ENCODE data around the gene SF3A2. TPM values are rescaled to one million over a fixed set of nuclear protein-coding genes. Genes with fewer than 3 reads are reported as not detected.

SF3A2 gene
- polyA plus RNA-seq, 1 donor from 2014 or later, result 14.4 TPM

- H3K9me2 ChIP-seq (ENCODE audit: insufficient read depth, low read length), result no peaks in the 10 kb centered on the region
- H3K79me2 ChIP-seq (replicated peaks; ENCODE audit: insufficient read depth, low read length), result no peaks in the 10 kb centered on the region
- no peak overlapping the region for H3K4me3 ChIP-seq (ENCODE audit: low read length)
- no peak overlapping the region for H3K27ac ChIP-seq (ENCODE audit: low read length)
- H3K9ac ChIP-seq (ENCODE audit: low read length), result no peak overlapping the region
- no peak overlapping the region for H3K4me2 ChIP-seq (ENCODE audit: low read length)
- no peaks in the 10 kb centered on the region for H3K27me3 ChIP-seq (ENCODE audit: insufficient read depth, low read depth, low read length)
- H3K36me3 ChIP-seq (ENCODE audit: insufficient read depth, low read length), result no peaks in the 10 kb centered on the region
- H3K9me3 ChIP-seq (ENCODE audit: low read length), result no peaks in the 10 kb centered on the region
- no peak overlapping the region for H2AFZ ChIP-seq (ENCODE audit: low read depth, low read length)
- no peaks in the 10 kb centered on the region for H3F3A ChIP-seq (ENCODE audit: insufficient read depth, low read length, poor library complexity, severe bottlenecking)
- H4K20me1 ChIP-seq (ENCODE audit: insufficient read depth), result no peaks in the 10 kb centered on the region
- TF ChIP-seq MXI1 (conservative IDR thresholded peaks at IDR 0.05; ENCODE audit: poor library complexity, severe bottlenecking), result no peak
- TF ChIP-seq EZH2 (IDR thresholded peaks at IDR 0.05; ENCODE audit: borderline replicate concordance, insufficient read depth, low read length, poor library complexity, severe bottlenecking), result no peak
- no peak for TF ChIP-seq RAD21 (conservative IDR thresholded peaks at IDR 0.05)
- TF ChIP-seq EP300 (conservative IDR thresholded peaks at IDR 0.05; ENCODE audit: poor library complexity, severe bottlenecking), result no peak
- no peak for TF ChIP-seq CTCF (IDR thresholded peaks at IDR 0.05; ENCODE audit: poor library complexity, severe bottlenecking)
- TF ChIP-seq POLR2AphosphoS5 (IDR thresholded peaks at IDR 0.05), result no peak
These were observed 10.4 kb upstream of the SF3A2 start for GRCh38 chr19:2226051-2226839.

- no peaks in the 10 kb centered on the region for H3F3A ChIP-seq (ENCODE audit: insufficient read depth, low read length, poor library complexity, severe bottlenecking)
- no peak overlapping the region for H3K4me2 ChIP-seq (ENCODE audit: low read length)
- H3K79me2 ChIP-seq (replicated peaks; ENCODE audit: insufficient read depth, low read length), result no peaks in the 10 kb centered on the region
- no peaks in the 10 kb centered on the region for H3K9me2 ChIP-seq (ENCODE audit: insufficient read depth, low read length)
- no peak overlapping the region for H2AFZ ChIP-seq (ENCODE audit: low read depth, low read length)
- H3K9me3 ChIP-seq (ENCODE audit: low read length), result no peaks in the 10 kb centered on the region
- H3K36me3 ChIP-seq (ENCODE audit: insufficient read depth, low read length), result no peaks in the 10 kb centered on the region
- H3K9ac ChIP-seq (ENCODE audit: low read length), result no peak overlapping the region
- H3K27me3 ChIP-seq (ENCODE audit: insufficient read depth, low read depth, low read length), result no peaks in the 10 kb centered on the region
- no peaks in the 10 kb centered on the region for H4K20me1 ChIP-seq (ENCODE audit: insufficient read depth)
- TF ChIP-seq RAD21 (conservative IDR thresholded peaks at IDR 0.05), result no peak
- TF ChIP-seq EP300 (conservative IDR thresholded peaks at IDR 0.05; ENCODE audit: poor library complexity, severe bottlenecking), result no peak
- no peak for TF ChIP-seq CTCF (IDR thresholded peaks at IDR 0.05; ENCODE audit: poor library complexity, severe bottlenecking)
- TF ChIP-seq POLR2AphosphoS5 (IDR thresholded peaks at IDR 0.05), result no peak
- no peak for TF ChIP-seq TAF1 (IDR thresholded peaks at IDR 0.05; ENCODE audit: low read depth)
- TF ChIP-seq SMC3 (conservative IDR thresholded peaks at IDR 0.05; ENCODE audit: poor library complexity), result no peak
- no peak for TF ChIP-seq REST (IDR thresholded peaks at IDR 0.05; ENCODE audit: borderline replicate concordance)
- TF ChIP-seq MXI1 (conservative IDR thresholded peaks at IDR 0.05; ENCODE audit: poor library complexity, severe bottlenecking), result no peak
- TF ChIP-seq EZH2 (IDR thresholded peaks at IDR 0.05; ENCODE audit: borderline replicate concordance, insufficient read depth, low read length, poor library complexity, severe bottlenecking), result no peak
- no peak overlapping the region for H3K4me3 ChIP-seq (ENCODE audit: low read length)
- no peak overlapping the region for H3K27ac ChIP-seq (ENCODE audit: low read length)
These were observed 9.7 kb upstream of the SF3A2 start for GRCh38 chr19:2226840-2227360.

All from neural cell (in vitro differentiated cells).